Parathyroid adenoma (tissue), 2 donors: ENCODE measurements around the gene CKLF.

Experiments
- H2AFZ ChIP-seq: fragments of 300-600 bp; sonication (generic); one replicate; pipeline ENCODE4 v1.7.0; 2017; ENCODE audit warnings: antibody characterized with exemption, mild to moderate bottlenecking
- H3K27ac ChIP-seq: fragments of 300-600 bp; sonication (generic); one replicate; pipeline ENCODE4 v1.7.0; 2017
- H3K27me3 ChIP-seq: fragments of 300-600 bp; sonication (generic); one replicate; pipeline ENCODE4 v1.7.0; 2017; ENCODE audit warnings: low read length; ENCODE audit not compliant: control insufficient read depth, insufficient read depth
- H3K36me3 ChIP-seq: fragments of 300-600 bp; sonication (generic); one replicate; pipeline ENCODE4 v1.7.0; 2017; ENCODE audit warnings: low read length; ENCODE audit not compliant: control insufficient read depth, insufficient read depth
- H3K4me1 ChIP-seq: fragments of 300-600 bp; sonication (generic); one replicate; pipeline ENCODE4 v1.7.0; 2017; ENCODE audit warnings: control low read depth
- H3K4me2 ChIP-seq: fragments of 300-600 bp; sonication (generic); one replicate; pipeline ENCODE4 v1.7.0; 2017; ENCODE audit warnings: low read length
- H3K4me3 ChIP-seq: fragments of 300-600 bp; sonication (generic); one replicate; pipeline ENCODE4 v1.7.0; 2017; ENCODE audit warnings: low read depth, low read length
- H3K79me2 ChIP-seq: fragments of 300-600 bp; sonication (generic); one replicate; pipeline ENCODE4 v1.7.0; 2017; ENCODE audit warnings: control low read depth
- H3K9ac ChIP-seq: fragments of 300-600 bp; sonication (generic); one replicate; pipeline ENCODE4 v1.7.0; 2017; ENCODE audit warnings: mild to moderate bottlenecking
- H3K9me3 ChIP-seq: fragments of 300-600 bp; sonication (generic); one replicate; pipeline ENCODE4 v1.7.0; 2017; ENCODE audit warnings: low read length; ENCODE audit not compliant: control insufficient read depth
- TF ChIP-seq, protein P1 (sequence below): fragments of 300-600 bp; sonication (generic); IDR thresholded peaks from one replicate; pipeline ENCODE4 v1.7.0; 2017; ENCODE audit warnings: antibody characterized with exemption, mild to moderate bottlenecking
- donor health status: primary hyperparathyroidism.

The CKLF gene

DNA sequence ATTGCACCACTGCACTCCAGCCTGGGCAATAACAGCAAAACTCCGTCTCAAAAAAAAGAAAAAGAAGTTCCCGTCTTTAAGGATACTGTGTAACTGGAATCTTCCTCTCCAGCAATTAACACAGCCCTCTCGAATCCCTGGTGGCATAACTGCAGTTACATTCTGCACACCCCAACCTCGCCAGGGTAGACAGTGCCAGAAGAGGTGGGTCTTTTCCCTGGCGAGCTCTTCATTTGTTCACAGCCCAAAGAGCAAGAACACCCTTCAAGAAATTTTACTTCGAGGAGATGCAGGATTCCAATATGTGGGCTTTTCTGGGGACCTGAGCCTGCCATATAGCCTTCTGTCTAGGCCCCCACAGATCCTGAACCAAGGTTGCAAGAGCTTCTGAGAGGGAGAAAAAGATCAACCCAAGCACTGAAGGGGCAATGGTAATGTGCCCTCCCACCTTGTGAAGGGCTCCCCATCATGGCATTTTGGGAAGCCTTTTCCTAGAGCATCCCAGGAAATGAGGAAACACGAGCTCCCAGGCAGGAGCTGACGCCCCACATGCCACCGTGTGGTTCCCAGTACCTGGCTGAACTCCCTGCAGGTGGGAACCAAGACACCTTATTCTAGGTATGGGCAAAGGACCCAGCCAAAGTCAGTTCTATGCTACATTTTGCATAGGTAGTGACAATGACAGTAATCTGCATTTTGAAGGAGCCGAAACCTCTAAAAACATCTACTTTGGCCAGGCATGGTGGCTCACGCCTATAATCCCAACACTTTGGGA, 29.4 kb upstream of the CKLF start:
- Histone ChIP-seq H3K36me3 (no peaks in the 10 kb centered on the region), H3K27me3 (no peaks in the 10 kb centered on the region), H3K9ac (peak overlapping the region; percentile 15), H3K4me1 (peaks cover 12% of the 10 kb centered on the region), H3K27ac (peak overlapping the region; percentile 42), H3K79me2 (no peaks in the 10 kb centered on the region), H3K4me2 (no peak overlapping the region), H2AFZ (no peak overlapping the region), H3K4me3 (no peak overlapping the region), H3K9me3 (no peaks in the 10 kb centered on the region)
- TF ChIP-seq, protein P1, sequence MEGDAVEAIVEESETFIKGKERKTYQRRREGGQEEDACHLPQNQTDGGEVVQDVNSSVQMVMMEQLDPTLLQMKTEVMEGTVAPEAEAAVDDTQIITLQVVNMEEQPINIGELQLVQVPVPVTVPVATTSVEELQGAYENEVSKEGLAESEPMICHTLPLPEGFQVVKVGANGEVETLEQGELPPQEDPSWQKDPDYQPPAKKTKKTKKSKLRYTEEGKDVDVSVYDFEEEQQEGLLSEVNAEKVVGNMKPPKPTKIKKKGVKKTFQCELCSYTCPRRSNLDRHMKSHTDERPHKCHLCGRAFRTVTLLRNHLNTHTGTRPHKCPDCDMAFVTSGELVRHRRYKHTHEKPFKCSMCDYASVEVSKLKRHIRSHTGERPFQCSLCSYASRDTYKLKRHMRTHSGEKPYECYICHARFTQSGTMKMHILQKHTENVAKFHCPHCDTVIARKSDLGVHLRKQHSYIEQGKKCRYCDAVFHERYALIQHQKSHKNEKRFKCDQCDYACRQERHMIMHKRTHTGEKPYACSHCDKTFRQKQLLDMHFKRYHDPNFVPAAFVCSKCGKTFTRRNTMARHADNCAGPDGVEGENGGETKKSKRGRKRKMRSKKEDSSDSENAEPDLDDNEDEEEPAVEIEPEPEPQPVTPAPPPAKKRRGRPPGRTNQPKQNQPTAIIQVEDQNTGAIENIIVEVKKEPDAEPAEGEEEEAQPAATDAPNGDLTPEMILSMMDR, result no peak

DNA sequence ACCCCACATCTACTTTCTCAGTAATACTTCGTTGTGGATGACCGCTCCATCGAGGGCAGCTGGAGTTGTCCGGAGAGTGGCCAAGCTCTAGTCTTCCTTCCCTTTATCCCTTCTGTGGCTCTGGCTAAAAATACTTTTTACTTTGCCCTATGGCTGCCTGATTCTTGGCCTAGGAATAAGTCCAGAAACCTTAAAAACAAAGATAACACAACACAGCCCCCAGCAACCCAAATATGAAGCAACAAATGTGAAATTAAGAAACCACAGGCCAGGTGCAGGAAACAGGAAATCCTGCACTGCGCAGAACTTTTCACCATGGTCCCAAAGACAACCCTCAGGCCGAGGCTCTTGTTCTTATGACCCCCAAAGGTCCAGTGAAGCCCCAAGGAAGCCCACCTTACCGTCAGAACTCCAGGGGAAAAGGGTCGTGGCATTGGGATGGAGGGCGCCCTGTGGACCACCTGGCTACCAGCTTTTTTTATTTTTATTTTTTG, 28.5 kb upstream of the CKLF start:
- Histone ChIP-seq H3K27me3 (no peaks in the 10 kb centered on the region), H3K36me3 (no peaks in the 10 kb centered on the region), H2AFZ (no peak overlapping the region), H3K79me2 (no peaks in the 10 kb centered on the region), H3K9me3 (no peaks in the 10 kb centered on the region), H3K4me2 (no peak overlapping the region), H3K27ac (peak overlapping the region; percentile 42), H3K4me1 (peaks cover 10% of the 10 kb centered on the region), H3K4me3 (no peak overlapping the region), H3K9ac (no peak overlapping the region)
- TF ChIP-seq, protein P1, result no peak

DNA sequence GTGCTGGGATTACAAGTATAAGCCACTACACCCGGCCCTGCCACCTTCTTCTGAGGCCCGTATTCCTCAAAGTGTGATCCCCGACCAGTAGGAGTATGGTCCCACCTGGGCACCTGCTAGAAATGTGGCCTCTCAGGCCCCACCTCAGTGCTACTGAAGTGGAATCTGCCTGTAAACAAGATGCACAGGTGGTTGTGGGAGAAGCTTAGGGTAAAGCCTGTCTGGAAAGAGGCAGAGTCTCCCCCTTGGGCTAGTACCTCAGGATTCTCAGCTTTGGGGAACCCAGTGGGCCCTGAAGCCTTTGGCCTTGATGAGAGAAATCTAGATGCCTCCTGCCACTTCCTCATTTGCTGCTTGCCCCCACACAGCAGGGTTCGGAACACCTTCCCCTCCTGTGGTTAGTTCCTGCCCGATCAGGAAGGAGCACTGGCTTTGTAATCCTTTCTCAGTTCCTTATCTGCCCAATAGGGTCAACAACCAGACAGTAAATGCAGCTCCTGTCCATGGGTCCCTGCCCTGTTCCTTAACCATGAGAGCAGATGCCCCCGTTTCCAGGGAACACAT, 27.7 kb upstream of the CKLF start:
- Histone ChIP-seq H2AFZ (no peak overlapping the region), H3K36me3 (no peaks in the 10 kb centered on the region), H3K9me3 (no peaks in the 10 kb centered on the region), H3K4me1 (peaks cover 10% of the 10 kb centered on the region), H3K27me3 (no peaks in the 10 kb centered on the region), H3K79me2 (no peaks in the 10 kb centered on the region), H3K4me2 (no peak overlapping the region), H3K4me3 (no peak overlapping the region), H3K27ac (no peak overlapping the region), H3K9ac (no peak overlapping the region)
- TF ChIP-seq, protein P1, result no peak

DNA sequence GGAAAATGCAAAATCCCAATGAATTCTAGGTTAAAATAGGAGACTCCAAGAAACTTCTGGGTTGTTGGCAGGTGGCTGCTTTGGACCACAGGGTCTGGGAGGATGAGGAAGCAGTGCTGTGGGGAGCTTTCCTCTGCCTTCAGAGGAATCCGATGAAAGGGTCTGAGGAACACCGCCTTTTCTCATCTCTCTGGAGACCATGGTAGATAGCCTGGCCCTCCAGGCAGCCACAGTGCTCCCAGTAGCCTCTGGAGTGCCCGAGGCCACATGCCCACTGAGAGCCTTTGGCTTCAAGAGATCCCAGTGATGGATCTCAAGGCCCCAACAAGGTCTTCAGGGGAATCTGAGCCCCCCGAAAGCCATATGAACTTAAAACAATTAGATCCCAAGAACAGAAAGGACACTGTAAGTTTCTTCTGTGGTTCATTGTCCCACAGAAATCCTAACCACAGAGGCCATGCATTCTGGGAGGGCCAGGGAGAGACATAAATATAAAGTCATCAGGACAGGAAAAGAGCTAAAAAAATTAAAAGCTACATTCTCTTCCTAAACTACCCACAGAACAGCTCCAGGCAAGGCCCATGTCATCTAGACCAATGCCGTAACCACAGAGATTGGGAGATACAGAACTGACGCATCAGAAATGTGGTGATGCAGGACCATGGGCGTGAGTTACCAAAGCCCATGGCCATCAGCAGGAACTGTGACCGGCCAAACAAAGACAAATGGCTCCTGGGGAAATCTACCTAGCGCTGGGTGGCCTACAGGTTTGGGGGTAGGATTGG, 26.8 kb upstream of the CKLF start:
- no peak overlapping the region for H3K9ac ChIP-seq
- H3K27me3 ChIP-seq, result no peaks in the 10 kb centered on the region
- TF ChIP-seq, protein P1, result no peak
- no peaks in the 10 kb centered on the region for H3K9me3 ChIP-seq
- H3K79me2 ChIP-seq, result no peaks in the 10 kb centered on the region
- peaks cover 10% of the 10 kb centered on the region for H3K4me1 ChIP-seq
- H2AFZ ChIP-seq, result no peak overlapping the region
- no peaks in the 10 kb centered on the region for H3K36me3 ChIP-seq
- no peak overlapping the region for H3K4me2 ChIP-seq
- peak overlapping the region; percentile 2 for H3K27ac ChIP-seq
- no peak overlapping the region for H3K4me3 ChIP-seq
